Activated gamma-delta T cell treated with anti-CD3 and anti-CD28 coated beads, Interleukin-2, amount 50 U/mL, for 16 hours (primary cell): Measurements from ENCODE around the gene TRIM43.
"Not testable (repeated sequence)": the region's sequence is repeated elsewhere in the genome, so short reads cannot be mapped to it uniquely, and the experiment has no call there.

Source experiments
- DNase-seq: peaks from one replicate; pipeline ENCODE4 v3.0.0-alpha.2; 2020; ENCODE audit warnings: low read depth

TRIM43 gene

DNA sequence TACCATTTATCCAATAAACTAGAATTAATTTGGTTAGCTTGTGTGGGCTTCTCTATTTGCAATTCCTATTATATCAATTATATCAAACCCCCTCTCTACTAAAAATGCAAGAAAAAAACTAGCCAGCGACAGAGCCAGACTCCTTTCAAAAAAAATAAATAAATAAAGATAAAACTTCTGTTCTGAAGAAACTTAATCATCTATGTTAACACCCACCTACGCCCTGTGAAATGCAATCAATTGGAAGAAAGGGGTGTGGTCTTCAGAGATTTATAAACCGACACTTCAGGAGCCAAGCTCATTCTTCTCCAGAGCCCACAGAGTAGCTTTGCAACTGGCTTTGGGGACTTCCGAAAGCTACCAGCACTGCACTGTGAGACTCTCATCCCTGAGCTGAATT, at the start of gene TRIM43:
TRIM43 (plus strand) TSS at position 301 of the 400 bp plus-strand sequence. CDS start 2,023 bp downstream, outside the sequence.
- not testable (repeated sequence) for DNase-seq

DNA sequence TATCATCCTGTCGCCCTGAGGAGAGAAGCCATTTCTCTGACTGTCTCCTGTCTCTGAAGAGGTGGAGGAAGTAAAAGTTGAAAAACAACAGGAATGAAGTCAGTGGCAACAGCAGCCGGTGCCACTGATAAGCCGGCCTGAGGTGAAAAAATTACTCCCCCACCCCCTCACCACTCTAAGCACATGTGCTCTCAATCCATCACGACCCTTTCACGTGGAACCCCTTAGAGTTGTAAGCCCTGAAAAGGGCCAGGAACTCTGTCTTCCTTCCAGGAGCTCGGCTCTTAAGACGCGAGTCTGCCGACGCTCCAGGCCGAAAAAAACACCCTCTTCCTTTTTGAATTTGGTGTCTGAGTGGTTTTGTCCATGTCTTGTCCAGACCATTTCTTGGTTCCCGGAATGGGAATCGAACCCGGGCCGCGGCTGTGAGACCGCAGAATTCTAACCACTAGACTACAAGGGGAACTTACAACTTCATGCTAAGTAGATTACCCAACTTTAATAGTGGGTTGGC, 40.7 kb upstream of the TRIM43 start:
- DNase-seq = no peak

DNA sequence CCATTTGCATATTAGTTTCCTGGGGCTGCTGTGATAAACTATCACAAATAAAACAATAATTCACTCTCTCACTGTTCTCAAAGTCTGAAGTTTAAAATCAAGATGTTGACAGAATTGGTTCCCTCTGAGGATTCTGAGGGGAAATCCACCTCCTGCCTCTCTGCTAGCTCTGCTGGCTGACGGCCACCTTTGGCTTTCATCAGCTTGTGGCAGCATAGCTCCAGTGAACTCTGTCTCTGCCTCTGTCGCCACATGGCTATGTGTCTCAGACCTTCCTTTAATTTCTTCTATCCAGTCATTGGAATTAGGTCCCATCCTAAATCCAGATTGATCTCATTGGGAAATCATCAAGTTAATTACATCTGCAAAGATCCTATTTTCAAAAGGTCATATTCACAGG, 38.9 kb upstream of the TRIM43 start:
- DNase-seq = no peak

DNA sequence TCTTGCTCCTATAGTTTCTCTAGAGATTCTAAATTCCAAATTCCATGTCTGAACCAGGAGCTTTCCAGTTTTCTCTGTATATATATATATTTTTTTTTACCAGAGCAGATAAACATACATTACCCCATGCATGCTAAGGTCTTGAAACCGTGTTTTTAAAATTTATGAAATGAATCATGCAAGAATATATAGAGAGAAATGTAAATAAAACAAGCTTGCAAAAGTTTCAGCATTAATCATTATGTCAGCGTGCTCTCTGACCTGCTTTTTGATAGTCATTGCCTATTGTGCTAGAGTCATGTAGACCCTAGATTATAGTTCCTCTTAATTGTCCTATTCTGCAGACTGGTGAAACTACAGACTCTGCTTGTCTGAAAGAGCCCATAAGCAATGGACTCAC, 22.6 kb upstream of the TRIM43 start:
- no peak for DNase-seq

DNA sequence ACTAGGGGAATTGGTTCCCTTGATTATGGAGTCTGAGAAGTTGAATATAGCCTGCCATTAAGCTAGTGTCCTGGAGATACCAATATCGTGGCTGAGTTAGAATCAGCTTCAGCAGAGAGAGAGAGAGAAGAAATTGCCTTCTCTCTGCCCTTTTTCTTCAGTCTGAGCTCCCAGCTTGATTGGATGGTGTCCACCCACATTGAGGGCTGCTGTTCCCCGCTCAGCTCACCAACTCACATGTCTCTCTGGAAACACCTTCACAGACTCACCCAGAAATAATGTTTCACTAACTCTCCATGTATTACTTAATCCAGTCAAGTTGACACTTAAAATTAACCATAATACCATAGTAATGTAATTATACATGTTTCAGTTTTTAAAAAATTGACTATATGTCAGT, 17.9 kb upstream of the TRIM43 start:
- no peak for DNase-seq

DNA sequence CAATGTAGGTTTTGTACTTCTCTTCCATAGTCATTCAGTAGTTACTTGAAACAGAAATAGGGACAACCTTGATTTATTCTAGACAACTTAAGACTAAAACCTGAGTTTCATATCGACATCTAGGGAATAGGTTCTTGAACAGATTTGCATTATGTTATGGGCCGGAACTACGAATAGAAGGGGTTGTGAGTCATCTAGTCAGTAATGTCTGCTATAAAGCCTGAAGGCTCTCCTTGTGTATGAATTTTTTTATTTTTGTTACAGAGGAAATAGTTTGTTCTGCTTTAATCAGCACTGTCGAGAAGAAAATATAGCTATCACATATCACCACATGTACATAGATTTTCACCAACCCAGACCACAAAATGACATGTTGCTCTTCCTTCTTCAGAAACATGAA, 17.3 kb upstream of the TRIM43 start:
- DNase-seq = no peak

DNA sequence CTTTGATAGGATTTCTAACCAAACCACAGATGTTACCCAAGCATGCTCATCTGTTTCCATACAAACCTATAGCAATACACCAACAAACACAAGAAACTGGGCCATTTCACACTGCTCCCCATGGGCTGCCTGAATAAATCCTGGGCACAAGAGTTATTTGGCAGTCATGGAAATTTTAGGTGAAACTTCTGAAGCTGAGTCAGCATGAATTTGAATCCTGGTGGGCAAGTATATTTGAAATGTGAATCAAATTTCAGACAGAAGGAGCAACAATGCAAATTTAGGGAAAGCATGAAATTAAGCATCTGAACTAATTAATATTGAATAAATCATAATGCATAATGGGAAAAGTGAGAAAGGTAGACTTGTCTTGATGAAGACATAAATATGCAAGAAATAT, 15.9 kb upstream of the TRIM43 start:
- DNase-seq = no peak

DNA sequence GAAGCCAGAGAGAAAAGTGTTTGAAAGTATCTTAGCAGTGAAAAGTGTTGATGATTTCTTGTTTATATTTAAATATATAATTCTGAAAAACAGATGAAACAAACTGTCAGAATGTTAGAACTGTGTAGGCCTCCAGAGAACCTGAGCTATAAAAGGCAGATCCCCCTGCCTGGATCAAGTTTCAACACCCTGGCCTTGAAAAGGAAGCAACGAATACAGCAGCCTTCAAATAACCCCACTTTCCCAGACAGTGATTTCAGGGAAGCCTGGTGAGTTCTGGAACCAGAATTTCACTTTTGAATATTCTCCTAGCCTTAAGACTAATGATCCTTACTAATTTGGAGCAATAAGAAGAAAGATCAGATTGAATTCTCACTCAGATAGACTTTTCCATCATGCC, 13.3 kb upstream of the TRIM43 start:
- DNase-seq = no peak

DNA sequence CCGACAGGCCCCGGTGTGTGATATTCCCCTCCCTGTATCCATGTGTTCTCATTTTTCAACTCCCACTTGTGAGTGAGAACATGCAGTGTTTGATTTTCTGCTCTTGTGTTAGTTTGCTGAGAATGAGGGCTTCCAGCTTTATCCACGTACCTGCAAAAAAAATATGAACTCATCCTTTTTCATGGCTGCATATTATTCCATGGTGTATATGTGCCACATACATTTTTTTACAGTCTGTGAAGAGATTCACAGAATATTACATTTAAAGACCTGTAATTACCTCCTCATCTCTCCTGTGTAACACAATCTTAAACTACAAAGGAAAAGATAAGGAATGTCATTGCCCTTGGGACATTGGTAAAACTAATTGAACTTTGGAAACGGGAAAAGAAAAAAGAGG, 8.3 kb upstream of the TRIM43 start:
- not testable (repeated sequence) for DNase-seq

DNA sequence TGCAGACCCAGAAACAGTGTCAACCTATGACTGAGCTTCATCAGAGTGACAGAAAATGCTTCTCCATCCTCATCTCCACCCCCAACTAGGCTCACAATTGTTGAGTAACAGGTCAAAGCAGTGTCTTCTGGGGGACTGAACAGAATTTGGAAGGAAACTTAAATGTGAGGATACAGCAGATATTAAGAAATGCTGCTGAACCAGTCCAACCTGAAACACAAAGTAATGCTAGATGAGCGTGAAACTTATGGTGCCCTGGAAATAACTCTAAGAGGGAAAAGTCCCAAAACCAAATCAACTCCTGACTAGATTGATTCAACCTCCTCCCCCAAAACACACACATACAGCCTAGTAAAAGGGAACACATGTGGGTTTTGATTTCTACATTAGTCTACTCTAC, 7.5 kb upstream of the TRIM43 start:
- DNase-seq = not testable (repeated sequence)

DNA sequence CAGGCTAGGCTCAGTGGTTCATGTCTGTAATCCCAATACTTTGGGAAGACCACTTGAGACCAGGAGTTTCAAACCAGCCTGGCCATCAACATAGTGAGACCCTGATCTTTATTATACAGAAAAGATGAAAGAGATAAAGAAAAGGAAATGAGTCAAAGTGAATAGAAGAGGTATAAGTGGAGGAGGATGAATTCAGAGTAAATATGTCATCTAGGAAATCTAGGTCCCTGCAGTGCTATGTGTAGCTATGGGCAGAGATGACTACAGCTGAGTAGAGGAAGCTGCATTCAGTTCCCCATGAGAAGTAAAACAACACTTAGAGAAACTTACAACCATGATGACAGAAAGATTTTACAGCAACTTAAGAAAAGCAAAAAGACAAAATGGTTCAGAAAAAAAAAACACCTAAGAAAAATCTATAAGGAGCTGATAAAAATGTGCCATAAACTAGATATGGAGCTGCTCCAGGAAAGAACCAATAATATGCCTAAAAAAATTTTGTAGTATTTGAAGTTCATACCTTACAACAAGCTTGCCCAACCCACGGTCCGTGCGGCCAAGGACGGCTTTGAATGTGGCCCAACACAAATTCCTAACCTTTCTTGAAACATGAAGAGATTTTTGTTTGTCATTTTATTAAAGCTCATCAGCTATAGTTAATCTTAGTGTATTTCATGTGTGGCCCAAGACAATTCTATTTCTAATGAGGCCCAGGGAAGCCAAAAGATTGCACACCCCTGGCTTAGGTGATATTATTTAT, 1.8 kb upstream of the TRIM43 start:
- DNase-seq = not testable (repeated sequence)

DNA sequence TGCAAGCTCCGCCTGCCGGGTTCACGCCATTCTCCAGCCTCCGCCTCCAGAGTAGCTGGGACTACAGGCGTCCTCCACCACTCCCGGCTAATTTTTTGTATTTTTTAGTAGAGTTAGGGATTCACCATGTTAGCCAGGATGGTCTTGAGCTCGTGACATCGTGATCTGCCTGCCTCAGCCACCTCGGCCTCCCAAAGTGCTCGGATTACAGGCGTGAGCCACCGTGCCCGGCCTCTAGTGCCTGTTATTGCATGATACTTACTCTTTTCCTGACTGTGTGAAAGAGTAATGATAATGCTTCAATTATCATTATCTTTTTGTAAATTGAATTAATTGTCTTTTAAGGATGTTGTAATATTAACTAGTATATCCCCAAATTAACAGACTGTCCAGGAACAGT, 1.2 kb downstream of the TRIM43 start:
- DNase-seq = not testable (repeated sequence)

DNA sequence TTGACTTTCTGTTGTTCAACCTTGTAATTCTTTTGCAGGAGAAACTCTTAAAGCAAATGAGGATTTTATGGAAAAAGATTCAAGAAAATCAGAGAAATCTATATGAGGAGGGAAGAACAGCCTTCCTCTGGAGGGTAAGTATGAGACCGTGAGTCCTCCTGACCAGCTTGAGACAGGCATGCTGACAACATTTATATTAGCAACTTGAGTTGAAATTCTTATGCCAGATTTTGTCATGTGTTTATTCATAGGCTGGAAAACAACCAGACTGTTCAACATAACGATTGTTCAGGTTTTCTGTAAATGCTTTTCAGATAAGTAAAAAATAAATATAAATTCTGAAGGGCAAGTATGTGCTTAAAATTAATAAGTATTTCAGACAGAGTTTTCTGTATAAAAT, 3.2 kb downstream of the TRIM43 start:
- not testable (repeated sequence) for DNase-seq

DNA sequence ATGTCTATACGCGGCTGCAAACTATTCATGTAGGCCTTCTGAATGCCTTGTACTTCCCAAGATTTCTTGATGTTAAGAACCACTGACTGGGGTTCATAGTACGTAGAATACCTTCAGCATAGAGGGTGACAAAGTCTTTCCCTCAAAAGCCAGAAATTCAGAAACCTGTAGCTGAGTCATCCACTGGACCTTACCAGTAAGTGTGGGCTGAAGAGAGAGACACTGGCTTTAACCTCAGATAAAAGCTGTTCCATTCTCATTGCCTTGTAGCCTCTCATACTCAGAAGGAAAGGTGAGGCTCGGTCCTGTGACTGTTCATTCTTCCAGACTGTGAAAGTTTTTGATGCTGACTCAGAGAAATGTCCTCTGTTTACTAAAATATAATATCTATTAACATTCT, 9.5 kb downstream of the TRIM43 start:
- DNase-seq = not testable (repeated sequence)

DNA sequence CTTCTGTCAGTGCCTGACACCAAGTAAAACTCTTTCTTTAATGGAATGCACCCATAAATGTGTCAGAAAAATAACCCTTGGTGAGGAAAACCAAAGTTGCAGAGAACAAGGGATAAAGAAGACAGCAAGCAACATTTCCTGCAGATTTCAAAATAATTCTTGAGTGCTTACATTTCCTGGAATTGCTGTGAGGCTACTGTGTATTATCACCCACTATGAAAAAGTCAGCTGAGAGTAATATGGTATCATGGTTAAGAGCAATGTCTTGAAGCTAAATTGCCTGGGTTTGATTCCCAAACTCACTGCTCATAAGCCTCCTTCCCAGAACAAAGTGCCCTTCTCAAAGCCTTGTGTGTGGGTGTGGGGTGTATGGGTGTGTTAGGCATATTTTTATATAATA, 10.3 kb downstream of the TRIM43 start:
- not testable (repeated sequence) for DNase-seq

DNA sequence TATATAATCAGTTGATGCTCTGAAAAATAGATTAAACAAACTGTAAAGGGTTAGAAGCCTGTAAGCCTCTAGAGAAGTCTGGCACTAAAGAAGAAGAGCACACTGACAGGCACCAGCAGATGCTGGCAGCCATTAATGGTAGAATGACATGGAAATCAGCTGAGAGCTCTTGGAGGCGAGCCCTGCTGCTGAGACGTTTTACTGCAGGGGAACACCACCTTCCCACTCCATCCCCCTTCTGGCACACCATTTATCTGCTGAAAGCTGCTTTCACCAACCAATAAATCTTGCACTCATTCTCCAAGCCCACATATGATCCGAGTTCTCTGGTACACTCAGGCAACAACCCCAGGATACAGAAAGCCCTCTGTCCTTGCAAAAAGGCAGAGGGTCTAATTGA, 16.6 kb downstream of the TRIM43 start:
- DNase-seq = not testable (repeated sequence)

DNA sequence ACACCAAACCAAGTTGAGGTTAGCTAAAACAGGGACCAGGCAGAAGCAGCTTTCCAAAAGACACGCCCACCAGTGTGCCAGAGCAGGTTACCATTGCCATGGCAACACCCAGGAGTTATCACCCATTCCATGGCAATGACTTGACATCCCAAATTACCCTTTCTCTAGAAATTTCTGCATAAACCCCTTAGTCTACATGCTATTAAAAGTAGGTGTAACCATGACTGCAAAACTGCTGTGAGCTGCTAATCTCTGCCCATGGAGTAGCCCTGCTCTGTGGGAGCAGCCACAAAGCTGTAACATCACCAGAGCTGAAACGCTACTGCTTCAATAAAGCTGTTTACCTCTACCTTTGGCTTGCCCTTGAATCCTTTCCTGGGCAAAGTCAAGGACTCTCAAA, 18.0 kb downstream of the TRIM43 start:
- DNase-seq = not testable (repeated sequence)

DNA sequence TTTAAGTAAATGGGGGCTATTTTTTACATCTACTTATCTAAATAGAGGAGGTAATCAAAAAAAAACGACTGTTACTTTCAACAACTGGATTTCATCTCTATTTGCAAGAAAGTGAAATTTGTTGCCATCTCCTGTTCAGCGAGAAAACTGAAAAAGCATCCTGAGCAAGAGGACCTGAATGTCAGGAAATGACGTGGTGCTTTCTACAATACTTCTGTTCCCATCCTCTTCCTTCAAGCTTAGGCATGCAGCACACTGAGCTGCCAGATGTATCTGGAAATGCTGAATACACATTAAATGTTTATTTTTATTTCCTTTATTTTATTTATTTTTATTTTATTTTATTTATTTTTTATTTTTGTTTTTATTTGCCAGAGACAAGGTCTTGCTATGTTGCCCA, 21.2 kb downstream of the TRIM43 start:
- DNase-seq = not testable (repeated sequence)

DNA sequence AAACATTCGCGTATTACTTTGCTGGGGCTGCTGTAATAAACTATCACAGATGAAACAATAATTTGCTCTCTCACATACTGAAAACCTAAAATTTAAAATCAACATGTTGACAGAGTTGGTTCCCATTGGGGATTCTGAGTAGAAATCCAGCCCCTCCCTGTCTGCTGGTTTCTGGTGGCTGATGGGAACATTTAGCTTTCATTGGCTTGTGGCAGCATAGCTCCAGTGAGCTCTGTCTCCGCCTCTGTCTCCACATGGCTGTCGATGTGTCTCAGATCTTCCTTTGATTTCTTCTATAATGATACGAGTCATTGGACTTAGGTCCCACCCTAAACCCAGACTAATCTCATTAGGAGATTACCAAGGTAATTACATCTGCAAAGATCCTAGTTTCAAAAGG, 30.9 kb downstream of the TRIM43 start:
- DNase-seq = not testable (repeated sequence)

DNA sequence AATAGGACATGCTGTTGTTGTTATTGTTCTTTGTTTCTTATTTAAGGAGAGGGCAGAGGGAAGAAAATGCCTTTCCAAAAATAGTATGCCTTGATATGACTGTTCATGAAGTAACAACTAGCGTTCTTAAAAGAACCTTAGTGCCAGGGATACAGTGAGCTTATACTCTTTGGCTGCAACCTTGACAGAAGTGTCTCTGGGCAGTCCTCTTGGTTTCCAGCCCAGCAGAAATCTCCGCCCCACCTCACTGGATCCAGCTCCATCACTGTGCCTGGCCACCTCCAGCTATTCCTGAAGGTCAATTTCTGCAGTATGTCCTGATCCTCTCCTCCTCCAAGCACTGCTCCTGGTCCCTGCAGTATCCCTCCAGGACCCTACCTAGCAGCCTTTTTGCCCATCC, 39.2 kb downstream of the TRIM43 start:
- DNase-seq = not testable (repeated sequence)

DNA sequence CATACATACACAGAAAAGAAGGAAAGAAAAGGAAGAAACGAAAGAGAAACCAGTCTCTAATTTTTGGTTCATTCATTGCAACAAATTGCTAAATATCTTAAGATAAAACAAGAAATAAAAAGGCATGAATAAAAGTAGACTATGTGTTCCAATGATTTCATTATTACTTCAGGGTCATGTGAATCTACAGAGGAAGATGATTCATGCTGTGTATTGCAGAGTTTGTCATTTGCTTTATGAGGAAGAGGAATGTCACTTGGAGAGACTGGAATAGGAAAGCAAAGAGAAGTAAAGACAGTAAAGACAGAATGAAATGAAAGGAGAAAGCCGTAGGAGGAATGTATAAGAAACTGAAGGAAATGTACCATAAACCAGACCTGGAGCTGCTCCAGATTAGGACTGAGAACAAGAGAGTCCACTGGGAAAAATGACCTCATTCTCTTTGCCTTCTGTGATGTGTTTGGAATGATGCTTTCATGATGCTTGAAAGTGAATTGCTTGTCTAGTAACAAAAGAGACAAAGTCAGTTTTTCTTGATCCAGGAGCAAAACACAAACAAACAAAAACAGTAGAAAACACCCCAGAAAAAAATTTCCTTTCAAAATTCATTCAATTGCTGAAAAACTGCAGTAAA, 41.9 kb downstream of the TRIM43 start:
- not testable (repeated sequence) for DNase-seq

DNA sequence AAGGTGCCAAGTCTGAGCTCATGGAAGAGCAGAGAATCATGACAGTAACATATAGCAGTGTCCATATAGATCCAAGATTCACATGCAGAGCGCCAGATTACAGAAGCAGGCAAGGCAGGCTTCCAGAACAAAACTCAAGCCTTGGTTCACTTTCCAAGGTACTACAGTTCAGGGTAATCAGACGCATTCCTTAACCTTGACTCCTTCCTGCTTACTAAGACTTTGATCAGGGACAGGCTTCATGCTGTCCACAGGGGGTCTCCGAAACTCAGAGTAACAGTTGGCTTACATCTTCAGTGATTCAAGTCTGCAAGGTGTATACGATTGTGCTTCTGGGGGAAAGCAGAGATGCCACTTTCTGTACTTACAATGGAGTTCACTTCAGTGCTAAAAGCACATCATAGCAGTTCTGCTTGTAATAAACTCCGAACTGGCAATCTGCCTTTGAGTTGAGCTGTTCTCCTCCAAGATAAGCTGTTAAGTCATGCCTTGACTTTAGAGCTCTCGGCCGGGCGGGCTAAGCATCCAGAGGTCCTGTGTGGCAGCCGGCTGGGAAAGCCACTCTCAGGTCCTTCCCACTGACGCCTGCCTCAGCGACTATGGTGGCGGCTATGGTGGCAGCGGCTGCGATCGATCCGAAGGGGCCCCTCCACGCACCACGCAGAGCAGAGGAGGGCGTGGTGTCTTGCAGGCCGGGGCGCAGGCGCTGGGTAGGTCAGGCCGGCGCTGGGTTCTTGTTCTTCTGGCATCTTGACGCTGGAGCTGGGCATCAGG, 48.9 kb downstream of the TRIM43 start:
- DNase-seq = not testable (repeated sequence)

DNA sequence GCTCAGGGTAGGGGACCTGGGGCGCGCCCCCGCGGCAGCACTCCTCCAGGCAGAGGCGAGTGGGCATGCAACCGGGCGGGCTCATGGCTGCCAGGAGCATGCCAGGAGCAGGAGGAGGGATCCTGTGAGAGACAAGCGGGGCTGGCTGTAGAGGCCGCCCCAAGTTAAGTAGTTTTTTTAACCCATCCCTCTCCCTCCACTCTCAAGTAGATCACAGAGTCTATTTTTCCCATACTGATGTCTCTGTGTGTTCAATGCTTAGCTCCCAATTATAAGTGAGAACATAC, 49.4 kb downstream of the TRIM43 start:
- not testable (repeated sequence) for DNase-seq
